H1 (cell line): Measurements from ENCODE around the gene RPL12. TPM values are rescaled to one million over a fixed set of nuclear protein-coding genes. Genes with fewer than 3 reads are reported as not detected.

ENCODE experiments used
- CHD1 ChIP-seq: IDR thresholded peaks from 2 replicates; pipeline ENCODE4 v1.6.1; 2012; ENCODE audit warnings: low read depth, low read length, improper control_type of control experiment
- CHD7 ChIP-seq: fragments of 300-600 bp; sonication (generic); IDR thresholded peaks from 2 replicates; pipeline ENCODE4 v1.7.1; 2012; ENCODE audit warnings: low read length, moderate library complexity, mild to moderate bottlenecking, inconsistent platforms; ENCODE audit not compliant: insufficient replicate concordance
- EGR1 ChIP-seq: IDR thresholded peaks from 2 replicates; pipeline ENCODE4 v1.6.1; 2011; ENCODE audit warnings: low read depth, low read length, borderline replicate concordance
- EZH2 ChIP-seq: fragments of 200-600 bp; sonication (generic); IDR thresholded peaks from 2 replicates; pipeline ENCODE4 v1.7.1; 2012; ENCODE audit warnings: low read depth, mild to moderate bottlenecking, moderate library complexity, low read length, inconsistent platforms; ENCODE audit not compliant: severe bottlenecking
- HDAC6 ChIP-seq: IDR thresholded peaks from one replicate; pipeline ENCODE4 v1.7.1; 2012; ENCODE audit warnings: low read depth, mild to moderate bottlenecking, inconsistent platforms, low read length, moderate library complexity
- JUND ChIP-seq: IDR thresholded peaks from 2 replicates; pipeline ENCODE4 v1.6.1; 2011; ENCODE audit warnings: mild to moderate bottlenecking, improper control_type of control experiment, low read length
- NANOG ChIP-seq: IDR thresholded peaks from 2 replicates; pipeline ENCODE4 v1.6.1; 2011; ENCODE audit warnings: low read length, low read depth, mild to moderate bottlenecking, inconsistent platforms; ENCODE audit not compliant: insufficient read depth, poor library complexity, severe bottlenecking
- POLR2AphosphoS5 ChIP-seq: IDR thresholded peaks from 2 replicates; pipeline ENCODE4 v1.6.1; 2011; ENCODE audit warnings: low read depth, low read length
- SRF ChIP-seq: IDR thresholded peaks from 2 replicates; pipeline ENCODE4 v1.6.1; 2011; ENCODE audit warnings: mild to moderate bottlenecking, low read depth, low read length, moderate library complexity
- SUZ12 ChIP-seq: fragments of 200-600 bp; sonication (generic); IDR thresholded peaks from 2 replicates; pipeline ENCODE4 v1.6.1; 2012; ENCODE audit warnings: mild to moderate bottlenecking, inconsistent platforms, low read length, moderate library complexity, mixed read lengths
- polyA plus RNA-seq, 7 experiments: library from polyadenylated mRNA; depleted of rRNA in 3 of 7; stranded (reverse) in 5 of 7; unstranded in 2 of 7; fragments of >200 nt in 5 of 7; fragments of 200-250 nt in 2 of 7; gene quantifications; 1 replicate in 5 of 7; 2 replicates in 1 of 7; 4 replicates in 1 of 7; pipeline versions ENCODE4 v1.2.1 to v1.2.3, GENCODE V29; 2011 to 2013; ENCODE audit warnings: missing spikeins in 2 of 7, mixed read lengths in 2 of 7
- total RNA-seq: library from RNA; stranded (reverse); fragmentation: NEBNext Ultra II Directional; extraction: Animal tissue kit (Norgen Biotek cat#: 25700); gene quantifications from 2 replicates; pipeline ENCODE4 v1.2.1, GENCODE V29; 2021

The RPL12 gene
- total and polyA plus RNA-seq, 2 of the 8 experiments (the other 6 are each of a cell fraction or from before 2014, with no cell fraction given): 1,993 to 4,892 TPM

- TF ChIP-seq CHD7 (peak; percentile 58), JUND (no peak), CHD1 (no peak), EZH2 (no peak), SRF (no peak), POLR2AphosphoS5 (peak; percentile 69), EGR1 (no peak), NANOG (no peak), HDAC6 (no peak), SUZ12 (no peak)
These were observed 5.1 kb downstream of the RPL12 start (continued) for GRCh38 chr9:127445851-127446712.
